GM19328 (cell line): ENCODE data around the gene NUP37.
"Not testable (repeated sequence)": the region's sequence is repeated elsewhere in the genome, so short reads cannot be mapped to it uniquely, and the experiment has no call there.

Experiments
- ATAC-seq: cut with Tn5 transposase; IDR thresholded peaks from one replicate; pipeline ENCODE4 v1.9.1; 2021; ENCODE audit warnings: mild to moderate bottlenecking, moderate library complexity; ENCODE audit not compliant: unreplicated experiment

The NUP37 gene

GRCh38 chr12:102093319-102093718, 26.6 kb downstream of the NUP37 start:
- ATAC-seq: no peak

GRCh38 chr12:102089228-102089835, 30.6 kb downstream of the NUP37 start:
- ATAC-seq: not testable (repeated sequence)

- no peak for ATAC-seq
Measured at GRCh38 chr12:102080842-102081241, 39.1 kb downstream of the NUP37 start.

GRCh38 chr12:102072092-102072491, 47.8 kb downstream of the NUP37 start:
- ATAC-seq: not testable (repeated sequence)

- no peak for ATAC-seq
Measured at GRCh38 chr12:102069707-102070106, 50.2 kb downstream of the NUP37 start.

- no peak for ATAC-seq
Measured at GRCh38 chr12:102067574-102068258, 52.2 kb downstream of the NUP37 start.

- ATAC-seq: no peak
Measured at GRCh38 chr12:102064476-102064875, 55.4 kb downstream of the NUP37 start.

GRCh38 chr12:102063069-102063468, 56.8 kb downstream of the NUP37 start:
- ATAC-seq: no peak

- no peak for ATAC-seq
Measured at GRCh38 chr12:102062419-102062806, 57.5 kb downstream of the NUP37 start.

- ATAC-seq: peak; percentile 93
Measured at GRCh38 chr12:102061560-102062418, 58.1 kb downstream of the NUP37 start, which contains the start of gene WASHC3. Gene WASHC3, minus strand, starts transcription at chr12:102061991. Its CDS starts 29 bp downstream, at chr12:102061962.

GRCh38 chr12:102061096-102061559, 58.8 kb downstream of the NUP37 start:
- ATAC-seq: peak; percentile 32

GRCh38 chr12:102059343-102059742, 60.6 kb downstream of the NUP37 start:
- no peak for ATAC-seq

- ATAC-seq: no peak
Measured at GRCh38 chr12:102054345-102054744, 65.6 kb downstream of the NUP37 start.

- no peak for ATAC-seq
Measured at GRCh38 chr12:102053062-102053349, 66.9 kb downstream of the NUP37 start.

- ATAC-seq: no peak
Measured at GRCh38 chr12:102052192-102053061, 67.5 kb downstream of the NUP37 start.

- no peak for ATAC-seq
Measured at GRCh38 chr12:102051431-102051965, 68.4 kb downstream of the NUP37 start.

GRCh38 chr12:102050660-102051430, 69.1 kb downstream of the NUP37 start:
- ATAC-seq: no peak

- ATAC-seq: peak; percentile 73
Measured at GRCh38 chr12:102043928-102044327, 76.0 kb downstream of the NUP37 start.

- no peak for ATAC-seq
Measured at GRCh38 chr12:102033991-102034745, 85.7 kb downstream of the NUP37 start.
